Breast epithelium (tissue), 3 donors: ENCODE results near the gene FBN3.

Experiments used
- POLR2A ChIP-seq: fragments of 450-650 bp; IDR thresholded peaks from one replicate; pipeline ENCODE4 v1.6.1; 2016; ENCODE audit warnings: antibody characterized with exemption, mild to moderate bottlenecking, moderate library complexity
- POLR2AphosphoS5 ChIP-seq, 3 donors: sonication (generic); formaldehyde crosslinking; IDR thresholded peaks; one replicate each; pipeline ENCODE4 v1.6.1; 2017; ENCODE audit warnings: antibody characterized with exemption in 3 of 3
- TF ChIP-seq, protein P1 (sequence below), 3 donors: fragments of 450-650 bp; IDR thresholded peaks; one replicate each; pipeline ENCODE4 v1.5.1; 2016 to 2017; ENCODE audit warnings: antibody characterized with exemption in 3 of 3, mild to moderate bottlenecking in 3 of 3, moderate library complexity in 3 of 3

DNA sequence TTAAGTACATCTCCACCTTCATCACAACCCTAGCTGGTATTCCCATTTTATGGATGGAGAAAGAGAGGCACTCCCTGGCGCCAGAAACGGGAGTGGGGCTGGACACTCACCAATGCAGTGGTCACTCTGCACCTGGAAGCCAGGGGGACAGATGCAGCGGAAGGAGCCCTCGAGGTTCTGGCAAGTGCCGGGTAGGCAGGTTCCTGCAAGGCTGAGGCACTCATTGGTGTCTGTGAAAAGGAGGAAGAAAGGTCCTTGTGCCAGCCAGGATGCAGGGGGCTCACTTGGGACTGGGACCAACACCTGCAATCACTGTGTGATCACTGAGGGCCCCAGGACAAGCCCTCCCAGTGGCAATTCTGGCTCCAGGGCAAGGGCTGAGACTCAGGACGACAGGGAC is 55.1 kb downstream of the FBN3 start:
- TF ChIP-seq POLR2A (no peak), POLR2AphosphoS5 (IDR thresholded peaks at IDR 0.05) (no peak)
- TF ChIP-seq, protein P1, sequence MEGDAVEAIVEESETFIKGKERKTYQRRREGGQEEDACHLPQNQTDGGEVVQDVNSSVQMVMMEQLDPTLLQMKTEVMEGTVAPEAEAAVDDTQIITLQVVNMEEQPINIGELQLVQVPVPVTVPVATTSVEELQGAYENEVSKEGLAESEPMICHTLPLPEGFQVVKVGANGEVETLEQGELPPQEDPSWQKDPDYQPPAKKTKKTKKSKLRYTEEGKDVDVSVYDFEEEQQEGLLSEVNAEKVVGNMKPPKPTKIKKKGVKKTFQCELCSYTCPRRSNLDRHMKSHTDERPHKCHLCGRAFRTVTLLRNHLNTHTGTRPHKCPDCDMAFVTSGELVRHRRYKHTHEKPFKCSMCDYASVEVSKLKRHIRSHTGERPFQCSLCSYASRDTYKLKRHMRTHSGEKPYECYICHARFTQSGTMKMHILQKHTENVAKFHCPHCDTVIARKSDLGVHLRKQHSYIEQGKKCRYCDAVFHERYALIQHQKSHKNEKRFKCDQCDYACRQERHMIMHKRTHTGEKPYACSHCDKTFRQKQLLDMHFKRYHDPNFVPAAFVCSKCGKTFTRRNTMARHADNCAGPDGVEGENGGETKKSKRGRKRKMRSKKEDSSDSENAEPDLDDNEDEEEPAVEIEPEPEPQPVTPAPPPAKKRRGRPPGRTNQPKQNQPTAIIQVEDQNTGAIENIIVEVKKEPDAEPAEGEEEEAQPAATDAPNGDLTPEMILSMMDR (IDR thresholded peaks at IDR 0.05): no peak
